HG03521 (cell line): ENCODE measurements around the gene CTPS2.
A peak's percentile ranks its signal among the peaks of the same experiment; 100 is the strongest.
"Not testable (repeated sequence)": the region's sequence is repeated elsewhere in the genome, so short reads cannot be mapped to it uniquely, and the experiment has no call there.

Source experiments
- ATAC-seq: cut with Tn5 transposase; IDR thresholded peaks from one replicate; pipeline ENCODE4 v1.9.1; 2021; ENCODE audit warnings: mild to moderate bottlenecking, moderate library complexity; ENCODE audit not compliant: unreplicated experiment

The CTPS2 gene

GRCh38 chrX:16715638-16716037 is 3.2 kb upstream of the CTPS2 start:
- not testable (repeated sequence) for ATAC-seq

DNA sequence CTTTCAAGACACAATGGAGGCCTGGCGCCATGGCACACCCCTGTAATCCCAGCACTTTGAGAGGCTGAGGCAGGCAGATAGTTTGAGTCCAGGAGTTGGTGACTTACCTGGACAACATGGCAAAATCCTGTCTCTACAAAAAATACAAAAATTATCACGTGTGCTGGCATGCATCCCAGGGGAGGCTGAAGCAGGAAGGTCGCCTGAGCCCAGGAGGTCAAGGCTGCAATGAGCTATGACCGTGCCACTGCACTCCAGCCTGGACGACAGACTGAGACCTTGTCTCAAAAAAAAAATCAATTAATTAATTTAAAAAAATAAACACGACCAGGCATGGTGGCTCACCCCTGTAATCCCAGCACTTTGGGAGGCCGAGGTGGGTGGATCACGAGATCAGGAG is 2.0 kb upstream of the CTPS2 start:
- ATAC-seq = no peak

DNA sequence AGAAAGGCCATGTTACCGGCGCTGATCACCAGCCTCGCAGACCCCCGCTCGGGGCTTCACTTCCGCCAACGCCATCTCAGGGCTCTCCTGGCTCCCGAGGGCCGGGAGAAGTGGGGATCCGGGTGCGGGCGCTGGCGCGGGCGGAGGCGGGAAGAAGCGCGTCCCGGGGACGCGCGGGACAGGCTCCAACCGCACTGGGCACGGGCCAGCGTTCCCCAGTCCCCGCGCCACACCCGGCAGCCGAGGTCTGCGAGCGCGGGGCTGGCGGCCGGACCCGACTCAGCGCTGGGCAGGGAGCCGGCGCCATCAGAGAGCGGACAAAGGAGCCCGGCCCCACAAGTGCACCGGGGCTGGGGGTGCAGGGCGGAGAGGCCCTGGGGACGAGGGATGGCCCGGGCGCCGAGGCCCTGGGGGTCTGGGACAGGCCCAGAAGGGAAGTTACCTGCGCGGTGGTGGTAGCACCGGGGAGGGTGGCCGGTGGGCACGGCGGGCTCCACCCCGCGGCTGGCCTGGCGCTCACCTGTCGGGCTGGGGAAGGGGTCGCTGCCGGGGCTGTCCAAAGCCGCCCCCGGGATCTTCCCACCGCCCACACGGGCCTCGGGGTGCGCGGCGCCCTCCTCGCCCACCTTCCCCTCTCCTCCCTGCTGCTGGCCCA is 449 bp downstream of the CTPS2 start:
- peak; percentile 32 for ATAC-seq

- no peak for ATAC-seq
Observed at GRCh38 chrX:16711219-16711811, 1.2 kb downstream of the CTPS2 start.

DNA sequence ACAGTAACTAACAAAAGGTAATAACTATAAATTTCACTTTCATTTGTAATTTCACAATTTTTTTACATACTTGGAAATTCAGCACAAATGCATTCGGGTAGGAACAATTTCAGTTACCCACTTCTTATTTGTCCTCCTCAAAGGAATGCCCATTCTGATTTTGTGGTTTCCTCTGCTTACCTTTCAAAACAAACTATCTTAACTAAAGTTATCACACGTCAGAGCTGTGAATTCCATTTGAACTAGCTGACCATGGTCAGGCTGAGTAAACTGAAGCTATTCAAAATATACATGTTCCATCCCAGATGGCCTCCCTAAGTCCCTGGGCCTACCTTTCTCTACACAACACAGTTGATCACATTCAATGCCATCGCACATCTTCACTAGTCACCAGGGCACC is 4.5 kb downstream of the CTPS2 start:
- no peak for ATAC-seq

DNA sequence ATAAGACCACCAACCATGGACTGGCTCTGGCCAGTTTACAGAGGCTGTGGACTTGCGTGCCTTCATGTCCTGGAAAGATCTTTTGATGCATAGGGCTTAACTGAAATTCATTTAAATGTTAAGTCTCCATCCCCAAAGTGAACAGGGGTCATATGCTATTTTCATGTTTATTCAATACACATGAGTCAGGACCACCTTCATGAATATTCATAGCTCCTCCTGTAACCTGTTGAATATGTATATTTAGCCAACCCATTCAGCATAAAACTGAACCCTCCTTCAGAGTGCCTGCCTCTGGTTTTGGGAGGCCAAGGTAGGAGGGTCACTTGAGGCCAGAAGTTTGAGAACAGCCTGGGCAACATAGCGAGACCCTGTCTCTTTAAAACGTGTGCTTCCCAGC is 7.1 kb downstream of the CTPS2 start:
- ATAC-seq = no peak

- ATAC-seq = no peak
Observed at GRCh38 chrX:16702700-16703599, 9.5 kb downstream of the CTPS2 start.

DNA sequence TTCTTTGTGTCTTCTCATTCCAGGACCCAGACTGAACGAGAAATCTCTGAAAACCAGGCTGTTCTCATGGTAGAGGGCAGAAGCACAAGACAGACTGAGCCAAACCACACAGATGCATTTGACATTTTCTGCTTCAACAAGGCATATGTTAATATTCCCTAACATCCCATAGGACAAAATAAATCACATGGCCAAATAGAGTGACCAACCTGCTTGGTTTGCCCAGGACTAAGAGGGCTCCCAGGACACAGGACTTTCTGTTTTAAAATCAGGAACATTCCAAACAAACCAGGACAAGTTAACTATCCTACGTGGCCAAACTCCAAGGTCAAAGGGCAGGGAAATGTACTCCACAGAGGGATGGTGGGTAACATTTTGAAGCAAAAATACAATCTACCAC is 11.7 kb downstream of the CTPS2 start:
- ATAC-seq = no peak

- no peak for ATAC-seq
Observed at GRCh38 chrX:16699389-16699788, 13.1 kb downstream of the CTPS2 start.

- no peak for ATAC-seq
Observed at GRCh38 chrX:16696956-16697355, 15.5 kb downstream of the CTPS2 start.

- no peak for ATAC-seq
Observed at GRCh38 chrX:16695079-16695676, 17.3 kb downstream of the CTPS2 start.

- ATAC-seq = no peak
Observed at GRCh38 chrX:16687514-16687913, 25.0 kb downstream of the CTPS2 start.

DNA sequence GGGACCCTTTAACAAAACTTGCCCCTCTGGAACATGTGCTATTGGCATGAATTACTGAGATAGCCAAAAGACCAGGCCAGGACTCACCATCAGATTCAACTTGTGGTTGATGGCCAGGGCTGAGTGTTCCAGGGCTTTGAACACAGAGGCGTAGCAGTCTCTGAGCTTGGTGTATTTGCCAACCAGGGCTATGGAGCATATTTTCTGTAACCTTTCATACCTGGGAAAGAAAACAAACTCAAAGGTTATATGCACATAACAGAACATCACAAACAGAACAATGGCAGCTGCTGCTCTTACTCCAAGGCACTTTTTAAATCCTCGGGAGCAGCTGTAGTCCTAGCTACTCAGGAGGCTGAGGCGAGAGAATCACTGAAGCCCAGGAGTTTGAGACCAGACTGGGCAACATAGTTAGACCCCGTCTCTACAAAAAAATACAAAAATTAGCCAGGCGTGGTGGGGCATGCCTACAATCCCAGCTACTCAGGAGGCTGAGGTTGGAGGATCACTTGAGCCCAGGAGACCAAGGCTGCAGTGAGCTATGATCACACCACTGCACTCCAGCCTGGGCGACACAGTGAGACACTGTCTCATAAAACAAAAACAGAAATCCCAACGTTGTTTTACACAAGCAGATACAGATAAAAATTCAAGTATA is 29.3 kb downstream of the CTPS2 start:
- ATAC-seq = no peak

DNA sequence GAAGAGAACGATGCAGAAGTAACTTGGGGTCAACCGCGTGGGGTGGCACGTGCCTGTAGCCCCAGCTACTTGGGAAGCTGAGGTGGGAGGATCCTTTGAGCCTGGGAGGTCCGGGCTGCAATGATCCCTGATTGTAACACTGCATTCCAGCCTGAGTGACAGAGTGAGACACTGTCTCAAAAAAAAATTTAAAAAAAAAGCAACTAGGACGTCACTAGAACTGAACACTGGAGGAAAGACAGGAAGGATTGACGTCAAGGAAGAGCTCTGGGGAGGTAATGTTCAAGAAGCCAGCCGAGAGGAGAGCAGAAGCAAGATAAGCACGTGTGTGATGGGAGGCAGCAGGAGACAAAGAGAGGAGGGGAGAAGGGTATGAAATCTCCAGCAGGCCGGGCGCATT is 33.8 kb downstream of the CTPS2 start:
- ATAC-seq = no peak

DNA sequence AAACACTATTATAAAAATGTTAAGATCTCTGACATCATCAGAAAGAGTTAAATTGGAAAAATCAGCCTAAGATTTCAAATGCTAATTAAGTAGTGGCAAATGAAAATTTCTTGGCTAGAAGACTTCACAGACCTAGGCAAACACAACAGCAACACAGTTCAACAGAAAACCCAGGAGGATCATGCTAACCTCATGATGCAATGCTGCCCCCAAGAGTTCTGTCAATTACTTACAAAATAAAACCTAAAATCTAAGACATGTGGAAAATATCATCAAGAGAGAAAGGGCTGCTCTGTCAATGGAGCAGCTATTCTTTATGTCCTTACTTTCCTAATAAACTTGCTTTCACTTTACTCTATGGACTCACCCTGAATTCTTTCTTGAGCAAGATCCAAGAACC is 41.5 kb downstream of the CTPS2 start:
- ATAC-seq = no peak

DNA sequence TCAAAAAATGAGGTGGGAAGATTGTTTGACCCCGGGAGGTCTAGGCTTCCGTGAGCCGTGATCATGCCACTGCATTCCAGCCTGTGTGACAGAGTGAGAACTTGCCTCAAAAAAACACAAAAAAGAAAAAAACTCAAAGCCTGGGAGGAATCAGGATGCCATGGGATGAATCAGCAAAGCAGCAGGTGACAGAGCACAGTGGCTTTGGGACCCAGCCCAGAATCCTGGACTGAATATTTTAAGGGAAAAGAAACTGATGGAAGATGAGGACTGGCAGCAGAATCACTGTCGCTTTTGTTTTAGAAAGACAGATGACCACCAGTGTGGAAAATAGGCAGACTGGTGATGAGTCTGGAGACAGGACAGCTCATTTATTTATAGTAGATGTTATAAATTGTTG is 45.9 kb downstream of the CTPS2 start:
- no peak for ATAC-seq

GRCh38 chrX:16665089-16665488 is 47.4 kb downstream of the CTPS2 start:
- ATAC-seq = no peak

DNA sequence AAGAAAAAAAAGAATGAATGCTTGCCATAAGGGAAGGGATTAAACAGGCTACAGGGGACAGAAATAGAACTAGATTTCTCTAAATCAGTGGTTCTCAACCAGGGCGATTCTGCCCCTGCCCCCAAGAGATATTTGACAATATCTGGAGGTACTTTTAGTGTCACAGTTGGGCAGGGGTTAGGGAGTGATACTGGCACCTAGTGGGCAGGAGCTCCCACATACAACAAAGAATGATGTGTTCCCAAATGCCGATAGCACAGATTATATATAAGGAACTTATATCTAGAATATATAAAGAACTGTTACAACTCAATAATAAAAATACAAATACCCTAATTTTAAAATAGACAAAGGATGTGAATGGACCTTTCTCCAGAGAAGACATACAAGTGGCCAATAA is 47.8 kb downstream of the CTPS2 start:
- ATAC-seq = no peak

DNA sequence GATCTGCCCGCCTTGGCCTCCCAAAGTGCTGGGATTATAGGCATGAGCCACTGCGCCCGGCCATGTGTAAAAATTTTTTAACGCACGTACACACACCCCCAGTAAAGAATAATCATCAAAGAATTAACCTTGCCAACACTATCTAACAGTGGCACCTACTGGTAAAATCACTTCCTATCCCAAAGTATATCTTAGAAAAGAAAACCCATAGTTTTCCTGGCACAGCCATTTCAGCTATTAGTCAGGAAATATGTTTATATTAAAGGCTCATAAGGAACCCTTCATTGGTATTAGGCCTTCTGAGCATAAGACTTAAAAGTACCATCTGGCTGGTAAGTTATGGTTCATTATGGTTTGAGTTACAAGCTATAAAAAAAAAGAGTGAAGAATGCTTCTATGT is 48.4 kb downstream of the CTPS2 start:
- ATAC-seq = no peak

DNA sequence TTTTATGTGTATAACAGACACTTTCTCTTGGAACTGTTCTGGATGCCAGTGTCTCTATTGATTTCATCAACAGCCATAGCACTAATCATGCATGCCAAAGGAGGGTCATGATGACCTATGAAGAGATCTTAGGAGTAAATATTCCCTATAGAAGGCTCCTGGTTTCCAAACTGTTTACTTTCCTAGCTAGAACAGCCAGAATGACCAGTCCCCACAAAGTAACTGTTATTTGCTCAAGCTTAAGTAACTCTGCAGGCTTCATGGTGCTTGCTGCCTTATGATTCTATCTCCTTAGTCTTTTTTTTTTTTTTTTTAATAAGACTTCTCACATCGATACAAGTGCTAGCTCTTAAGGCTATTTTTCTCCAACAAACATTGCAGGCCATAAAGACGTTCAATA is 50.1 kb downstream of the CTPS2 start:
- no peak for ATAC-seq

DNA sequence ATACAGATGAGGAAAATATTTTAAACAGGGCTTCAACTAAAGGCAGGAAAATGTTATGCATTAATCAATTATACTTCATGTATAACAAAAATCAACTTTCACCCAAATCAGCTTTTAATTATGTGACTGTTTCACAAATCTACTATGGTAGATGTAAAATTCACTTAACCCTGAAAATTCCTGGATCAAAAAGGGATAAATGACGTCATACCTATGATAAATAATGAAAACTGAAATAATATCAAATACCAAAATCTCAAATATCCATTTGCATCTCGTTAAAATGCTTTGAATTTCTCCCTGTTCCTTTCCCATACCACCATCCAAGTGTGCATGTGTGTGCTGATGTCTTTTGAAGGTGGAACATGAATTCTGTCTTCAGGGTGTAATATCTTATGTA is 51.0 kb downstream of the CTPS2 start:
- ATAC-seq = no peak
